GM18511 (cell line): ENCODE results near the gene KPNB1.

Experiments
- ATAC-seq: cut with Tn5 transposase; IDR thresholded peaks from one replicate; pipeline ENCODE4 v1.9.1; 2021; ENCODE audit warnings: mild to moderate bottlenecking, moderate library complexity; ENCODE audit not compliant: unreplicated experiment

Gene KPNB1

DNA sequence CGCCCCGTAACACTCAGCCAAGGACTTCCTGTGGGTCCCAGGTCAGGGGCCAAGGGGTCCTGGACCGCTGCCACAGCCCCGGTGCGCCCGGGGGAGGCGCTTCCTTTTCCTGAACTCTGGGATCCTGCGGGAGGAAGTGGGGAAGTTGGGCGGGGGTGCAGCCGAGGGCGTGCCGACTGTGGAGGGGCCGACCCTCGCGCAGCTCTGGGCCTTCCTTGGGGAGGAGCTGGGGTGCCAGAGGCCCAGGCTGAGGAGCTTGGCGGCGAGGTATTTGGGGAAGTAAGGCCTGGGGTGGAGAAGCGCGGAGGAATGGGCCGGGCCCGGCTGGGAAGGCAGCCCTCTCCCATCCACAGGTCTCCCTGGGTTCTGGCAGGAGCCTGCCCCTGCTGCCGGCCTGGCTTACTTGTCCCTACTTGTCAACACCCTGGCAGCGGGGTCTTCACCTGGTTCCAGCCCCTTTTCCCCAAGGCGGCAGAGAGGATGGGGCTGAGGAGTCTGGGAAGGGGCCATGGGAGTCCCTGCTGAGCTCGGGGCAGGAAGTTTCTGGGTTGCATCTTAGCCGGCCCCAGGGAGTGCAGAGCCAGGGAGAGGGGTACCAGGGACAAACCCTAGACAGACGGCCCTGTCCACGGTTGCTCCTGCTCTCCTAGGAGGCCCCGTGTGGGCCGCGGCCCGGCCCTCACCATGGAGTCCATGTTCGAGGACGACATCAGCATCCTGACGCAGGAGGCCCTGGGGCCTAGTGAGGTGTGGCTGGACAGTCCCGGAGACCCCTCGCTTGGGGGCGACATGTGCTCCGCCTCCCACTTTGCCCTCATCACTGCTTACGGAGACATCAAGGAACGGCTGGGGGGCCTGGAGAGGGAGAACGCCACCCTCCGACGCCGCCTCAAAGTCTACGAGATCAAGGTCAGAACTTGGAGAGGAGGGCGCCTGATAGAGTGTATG, 46.0 kb downstream of the KPNB1 start:
- no peak for ATAC-seq

DNA sequence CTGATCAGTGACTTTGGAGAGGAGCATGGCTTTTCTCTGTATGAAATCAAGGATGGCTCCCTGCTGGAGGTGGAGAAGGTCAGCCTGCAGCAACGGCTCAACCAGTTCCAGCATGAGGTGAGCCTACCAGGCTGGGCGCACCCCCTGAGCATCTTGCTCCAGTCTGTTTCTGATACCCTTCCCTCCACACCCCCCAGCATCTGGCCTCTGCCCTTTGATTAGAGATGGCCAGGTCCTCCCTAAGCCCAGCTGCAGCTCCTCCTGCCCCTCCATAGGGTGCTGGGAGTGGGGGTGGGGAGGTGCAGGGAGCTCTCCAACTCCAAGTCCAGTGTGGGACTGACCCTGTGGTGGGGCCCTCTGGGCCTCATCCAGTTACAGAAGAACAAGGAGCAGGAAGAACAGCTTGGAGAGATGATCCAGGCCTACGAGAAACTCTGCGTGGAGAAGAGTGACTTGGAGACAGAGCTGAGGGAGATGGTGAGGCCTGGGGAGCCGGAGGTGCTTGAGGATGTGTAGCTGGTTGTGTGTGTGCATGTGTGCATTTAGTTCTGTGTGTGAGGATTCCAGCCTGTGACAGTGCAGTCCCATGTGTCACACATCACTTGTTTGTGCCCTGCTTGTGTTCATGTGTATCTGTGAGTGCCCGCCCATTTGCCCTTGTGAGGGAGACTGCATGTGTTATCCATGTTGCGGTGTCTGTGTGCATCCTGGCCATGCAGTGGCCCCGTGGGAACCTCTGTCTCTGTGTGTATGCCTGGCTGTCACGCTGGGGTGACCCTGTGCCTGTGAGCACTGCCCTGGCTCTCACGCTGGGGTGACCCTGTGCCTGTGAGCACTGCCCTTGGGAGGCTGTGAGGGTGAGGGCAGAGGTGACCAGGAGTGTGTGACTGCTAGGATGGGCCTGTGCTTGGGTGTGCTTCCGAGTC, 47.3 kb downstream of the KPNB1 start:
- ATAC-seq: no peak

- no peak for ATAC-seq
These were observed 48.4 kb downstream of the KPNB1 start for GRCh38 chr17:47697906-47698711.

GRCh38 chr17:47698749-47699535, 49.2 kb downstream of the KPNB1 start:
- no peak for ATAC-seq

- no peak for ATAC-seq
These were observed 49.8 kb downstream of the KPNB1 start for GRCh38 chr17:47699536-47699840.

- ATAC-seq: no peak
These were observed 51.0 kb downstream of the KPNB1 start for GRCh38 chr17:47700471-47701449.

- no peak for ATAC-seq
These were observed 51.9 kb downstream of the KPNB1 start for GRCh38 chr17:47701608-47702007.

- no peak for ATAC-seq
These were observed 52.8 kb downstream of the KPNB1 start for GRCh38 chr17:47702391-47702995.

DNA sequence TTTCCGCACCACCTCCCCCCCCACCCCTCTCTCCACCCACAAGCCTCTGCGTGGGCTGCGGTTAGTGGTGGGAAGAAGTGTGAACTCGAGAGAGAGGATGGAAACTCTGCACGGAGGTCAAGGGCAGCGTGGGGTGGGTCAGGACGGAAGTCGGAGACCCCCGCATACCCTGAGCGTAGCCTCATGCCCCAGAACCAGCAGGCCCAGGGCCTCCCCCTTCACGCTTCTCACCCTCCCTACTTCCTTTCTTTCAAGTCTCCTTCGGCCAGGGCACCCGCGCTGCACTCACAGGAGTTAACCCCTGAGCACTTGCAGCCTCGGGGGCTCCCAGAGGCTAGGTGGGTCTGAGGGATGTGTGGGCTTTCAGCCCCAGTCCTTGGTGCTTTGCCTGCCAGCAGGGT, 53.5 kb downstream of the KPNB1 start:
- no peak for ATAC-seq

DNA sequence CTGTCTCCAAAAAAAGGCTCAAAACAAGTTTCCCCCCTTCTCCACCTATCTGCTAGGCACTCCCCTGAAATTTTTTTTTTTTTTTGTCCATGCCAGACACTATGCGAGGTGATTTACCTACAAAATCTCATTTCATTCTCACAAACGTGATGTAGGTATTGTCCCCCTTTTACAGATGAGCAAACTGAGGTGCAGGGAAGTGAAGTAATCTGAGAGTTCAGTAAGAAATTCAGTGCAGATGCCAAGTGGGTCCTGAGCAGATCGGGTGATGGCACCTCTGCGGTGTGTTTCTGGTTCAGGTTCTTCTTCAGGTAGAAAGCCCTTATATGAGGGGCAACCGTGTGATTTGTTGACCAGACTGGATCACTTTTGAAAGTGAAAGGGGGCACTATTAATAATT, 54.0 kb downstream of the KPNB1 start:
- no peak for ATAC-seq

DNA sequence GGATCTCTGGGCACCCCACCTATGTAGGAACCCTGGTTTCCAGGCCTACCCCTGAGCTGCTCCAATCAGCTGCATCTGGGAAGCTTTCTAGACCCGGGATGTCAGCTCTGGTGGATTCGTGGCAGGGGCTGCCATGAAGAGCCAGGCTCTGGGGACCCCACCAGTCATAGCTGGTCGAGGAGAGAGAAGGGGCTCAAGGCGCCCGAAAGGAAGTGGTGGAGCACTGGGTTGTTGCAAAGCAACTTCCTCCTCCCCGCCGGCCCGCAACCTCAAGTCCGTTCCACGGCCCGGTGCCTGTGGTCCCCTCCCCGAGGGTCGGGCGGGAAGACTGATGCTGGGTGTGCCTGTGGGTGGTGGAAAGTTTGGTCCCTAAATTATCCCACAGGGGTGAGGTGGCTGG, 54.4 kb downstream of the KPNB1 start:
- no peak for ATAC-seq

DNA sequence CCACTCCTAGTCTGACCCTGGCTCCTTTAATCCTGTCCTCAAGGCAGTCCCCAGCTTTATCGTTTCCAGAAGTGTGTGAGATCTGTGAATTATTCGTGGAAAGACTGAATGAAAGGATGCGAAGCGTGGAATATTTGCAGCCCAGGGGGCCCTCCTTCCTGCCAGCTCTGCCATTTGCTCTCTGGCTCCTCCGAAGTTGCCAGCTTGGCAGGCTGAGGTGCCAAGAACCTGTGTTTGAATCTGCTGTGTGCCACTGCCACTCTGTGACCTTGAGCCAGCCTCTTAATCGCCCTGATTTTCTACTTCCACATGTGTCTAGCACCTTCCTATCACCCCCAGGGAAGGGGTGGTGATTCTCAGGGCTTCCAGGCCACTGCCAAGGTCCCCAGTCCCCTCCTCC, 55.0 kb downstream of the KPNB1 start:
- no peak for ATAC-seq

GRCh38 chr17:47705536-47706530, 56.1 kb downstream of the KPNB1 start:
- no peak for ATAC-seq

- ATAC-seq: no peak
These were observed 57.5 kb downstream of the KPNB1 start for GRCh38 chr17:47707056-47707804.

DNA sequence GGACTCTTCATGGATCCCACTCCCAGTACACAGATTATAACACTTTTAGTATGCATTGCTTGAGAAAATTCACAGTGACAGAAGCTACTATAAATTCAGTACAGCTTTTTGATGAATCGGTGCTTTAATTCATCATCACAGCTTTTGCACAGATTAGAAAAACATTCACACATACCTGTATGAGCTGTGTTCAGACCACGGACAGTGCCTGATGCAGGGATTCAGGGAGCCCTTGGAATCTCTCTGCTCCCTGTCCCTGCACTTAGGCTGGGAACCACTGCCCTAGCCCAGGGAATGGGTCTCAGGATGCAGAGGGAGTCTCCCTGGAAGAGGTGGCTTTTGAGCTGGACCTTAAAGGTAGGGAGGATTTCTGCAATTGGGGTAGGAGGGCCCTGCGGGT, 58.2 kb downstream of the KPNB1 start:
- no peak for ATAC-seq

GRCh38 chr17:47708312-47708863, 58.7 kb downstream of the KPNB1 start:
- ATAC-seq: no peak
